PC-9 (cell line): ENCODE data around the gene MYBPC3. TPM values are rescaled to one million over a fixed set of nuclear protein-coding genes. Genes with fewer than 3 reads are reported as not detected.

Source experiments
- BruUV-seq: library from RNA; stranded (reverse); fragments of 400-500 nt; replicated peaks from 2 replicates; lab custom pipeline; 2021; lab: Mats Ljungman, UMichigan
- CTCF ChIA-PET: fragments of 300-600 bp; sonication (Branson Sonifier 250); formaldehyde crosslinking; loops from one replicate; lab custom pipeline; 2022; ENCODE audit warnings: antibody characterized with exemption; lab: Charles Lee
- POLR2A ChIA-PET: fragments of 300-600 bp; sonication (Branson Sonifier 250); formaldehyde crosslinking; loops from one replicate; lab custom pipeline; 2022; ENCODE audit warnings: antibody characterized with exemption; ENCODE audit not compliant: unreplicated experiment; lab: Charles Lee
- DNase-seq, 2 experiments: peaks; one replicate each; pipeline versions ENCODE4 v3.0.0 to v3.0.0-alpha.2; 2015 to 2022; ENCODE audit warnings: mixed read lengths in 1 of 2
- H2AFZ ChIP-seq: fragments of 200-600 bp; sonication (generic); 2 replicates; pipeline ENCODE4 v1.8.1; 2017; ENCODE audit warnings: antibody characterized with exemption
- H3F3A ChIP-seq: fragments of 200-600 bp; sonication (generic); 2 replicates; pipeline ENCODE4 v1.8.1; 2017; ENCODE audit warnings: antibody characterized with exemption, mild to moderate bottlenecking, low read depth; ENCODE audit not compliant: insufficient read depth
- H3K27ac ChIP-seq: fragments of 200-600 bp; sonication (generic); 2 replicates; pipeline ENCODE4 v1.6.1; 2016; ENCODE audit warnings: mixed run types
- H3K27me3 ChIP-seq: fragments of 200-600 bp; sonication (generic); 2 replicates; pipeline ENCODE4 v1.6.1; 2016; ENCODE audit warnings: low read depth, mixed run types; ENCODE audit not compliant: insufficient read depth
- H3K36me3 ChIP-seq: fragments of 200-600 bp; sonication (generic); 2 replicates; pipeline ENCODE4 v1.6.1; 2016; ENCODE audit warnings: low read depth, mixed run types
- H3K4me1 ChIP-seq: fragments of 200-600 bp; sonication (generic); replicated peaks from 2 replicates; pipeline ENCODE4 v1.6.1; 2016; ENCODE audit warnings: mixed run types; ENCODE audit not compliant: insufficient read depth
- H3K4me2 ChIP-seq: fragments of 200-600 bp; sonication (generic); 2 replicates; pipeline ENCODE4 v1.6.1; 2017; ENCODE audit warnings: mixed run types
- H3K4me3 ChIP-seq: fragments of 200-600 bp; sonication (generic); 2 replicates; pipeline ENCODE4 v1.6.1; 2016; ENCODE audit warnings: mixed run types
- H3K79me2 ChIP-seq: fragments of 200-600 bp; sonication (generic); 2 replicates; pipeline ENCODE4 v1.6.1; 2017; ENCODE audit warnings: low read depth, mixed run types
- H3K9me2 ChIP-seq: fragments of 200-600 bp; sonication (generic); 2 replicates; pipeline ENCODE4 v1.8.1; 2017; ENCODE audit warnings: mild to moderate bottlenecking; ENCODE audit not compliant: insufficient read depth
- H3K9me3 ChIP-seq: fragments of 200-600 bp; sonication (generic); 2 replicates; pipeline ENCODE4 v1.8.1; 2016; ENCODE audit warnings: low read depth; ENCODE audit not compliant: insufficient read depth
- H4K20me1 ChIP-seq: fragments of 200-600 bp; sonication (generic); 2 replicates; pipeline ENCODE4 v1.8.1; 2017; ENCODE audit not compliant: insufficient read depth
- EZH2 ChIP-seq: fragments of 200-600 bp; sonication (generic); IDR thresholded peaks from 2 replicates; pipeline ENCODE4 v1.8.0; 2017; ENCODE audit warnings: antibody characterized with exemption, low read depth
- intact Hi-C: fragments of 100-400 bp; cut with micrococcal nuclease; formaldehyde crosslinking; loops from one replicate; pipeline ENCODE4 v1.10.0; 2022; ENCODE audit not compliant: unreplicated experiment
- total RNA-seq: library from RNA; stranded (reverse); gene quantifications from 2 replicates; pipeline ENCODE4 v1.2.3, GENCODE V29; 2021
- TF ChIP-seq, protein P1 (sequence below): fragments of 200-600 bp; sonication (generic); conservative IDR thresholded peaks from 2 replicates; pipeline ENCODE4 v1.6.1; 2017; ENCODE audit warnings: mixed run types, antibody characterized with exemption, mild to moderate bottlenecking, moderate library complexity

Gene MYBPC3
- total RNA-seq, 1 experiment from 2014 or later, result not detected

DNA sequence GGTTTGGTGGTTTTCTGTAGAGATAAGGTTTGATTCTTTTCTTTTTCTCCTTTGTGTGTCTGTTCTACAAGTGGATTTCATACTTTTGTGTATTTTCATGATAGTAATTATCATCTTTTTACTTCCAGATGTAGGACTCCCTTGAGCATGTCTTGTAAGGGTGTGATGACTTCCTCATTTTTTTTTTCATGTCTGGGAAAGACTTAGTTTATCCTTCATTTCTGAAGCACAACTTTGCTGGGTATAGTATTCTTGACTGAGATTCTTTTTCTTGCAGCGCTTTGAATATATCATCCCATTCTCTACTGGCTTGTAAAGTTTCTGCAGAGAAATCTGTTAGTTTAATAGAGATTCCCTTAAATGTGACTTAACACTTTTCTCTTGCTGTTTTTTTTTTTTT lies 49.6 kb downstream of the MYBPC3 start:
- Histone ChIP-seq H4K20me1 (no peaks in the 10 kb centered on the region), H3K79me2 (no peaks in the 10 kb centered on the region), H3K4me1 (no peaks in the 10 kb centered on the region), H3F3A (0 out of 2 replicates have a peak, but pooled peaks cover 4% of the 10 kb centered on the region), H3K9me2 (no peaks in the 10 kb centered on the region), H3K27me3 (no peaks in the 10 kb centered on the region), H3K9me3 (no peaks in the 10 kb centered on the region), H3K27ac (no peak overlapping the region), H3K4me2 (no peak overlapping the region), H3K36me3 (peaks cover 43% of the 10 kb centered on the region), H2AFZ (no peak overlapping the region), H3K4me3 (no peak overlapping the region)
- BruUV-seq, result no TSS peak
- ChIA-PET POLR2A (no interaction called here), CTCF (no interaction called here)
- TF ChIP-seq EZH2, result no peak
- TF ChIP-seq, protein P1, sequence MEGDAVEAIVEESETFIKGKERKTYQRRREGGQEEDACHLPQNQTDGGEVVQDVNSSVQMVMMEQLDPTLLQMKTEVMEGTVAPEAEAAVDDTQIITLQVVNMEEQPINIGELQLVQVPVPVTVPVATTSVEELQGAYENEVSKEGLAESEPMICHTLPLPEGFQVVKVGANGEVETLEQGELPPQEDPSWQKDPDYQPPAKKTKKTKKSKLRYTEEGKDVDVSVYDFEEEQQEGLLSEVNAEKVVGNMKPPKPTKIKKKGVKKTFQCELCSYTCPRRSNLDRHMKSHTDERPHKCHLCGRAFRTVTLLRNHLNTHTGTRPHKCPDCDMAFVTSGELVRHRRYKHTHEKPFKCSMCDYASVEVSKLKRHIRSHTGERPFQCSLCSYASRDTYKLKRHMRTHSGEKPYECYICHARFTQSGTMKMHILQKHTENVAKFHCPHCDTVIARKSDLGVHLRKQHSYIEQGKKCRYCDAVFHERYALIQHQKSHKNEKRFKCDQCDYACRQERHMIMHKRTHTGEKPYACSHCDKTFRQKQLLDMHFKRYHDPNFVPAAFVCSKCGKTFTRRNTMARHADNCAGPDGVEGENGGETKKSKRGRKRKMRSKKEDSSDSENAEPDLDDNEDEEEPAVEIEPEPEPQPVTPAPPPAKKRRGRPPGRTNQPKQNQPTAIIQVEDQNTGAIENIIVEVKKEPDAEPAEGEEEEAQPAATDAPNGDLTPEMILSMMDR, result no peak
- DNase-seq, result no peak
- intact Hi-C loops, result no loop called here

- H3K4me2 ChIP-seq, result no peak overlapping the region
- TF ChIP-seq, protein P1, result no peak
- no peak for TF ChIP-seq EZH2
- BruUV-seq, result no TSS peak
- peaks cover 43% of the 10 kb centered on the region for H3K36me3 ChIP-seq
- peaks cover 9% of the 10 kb centered on the region; the same call in 1 of the 2 replicates for H3F3A ChIP-seq
- DNase-seq, result no peak
- ChIA-PET CTCF (no interaction called here), POLR2A (no interaction called here)
- intact Hi-C loops, result no loop called here
- H3K9me2 ChIP-seq, result no peaks in the 10 kb centered on the region
- H3K4me3 ChIP-seq, result no peak overlapping the region
- no peaks in the 10 kb centered on the region for H3K4me1 ChIP-seq
- H3K79me2 ChIP-seq, result no peaks in the 10 kb centered on the region
- H3K9me3 ChIP-seq, result no peaks in the 10 kb centered on the region
- no peak overlapping the region for H2AFZ ChIP-seq
- no peaks in the 10 kb centered on the region for H4K20me1 ChIP-seq
- H3K27ac ChIP-seq, result no peak overlapping the region
- no peaks in the 10 kb centered on the region for H3K27me3 ChIP-seq
Measured at GRCh38 chr11:47299078-47299477, 53.4 kb downstream of the MYBPC3 start.

DNA sequence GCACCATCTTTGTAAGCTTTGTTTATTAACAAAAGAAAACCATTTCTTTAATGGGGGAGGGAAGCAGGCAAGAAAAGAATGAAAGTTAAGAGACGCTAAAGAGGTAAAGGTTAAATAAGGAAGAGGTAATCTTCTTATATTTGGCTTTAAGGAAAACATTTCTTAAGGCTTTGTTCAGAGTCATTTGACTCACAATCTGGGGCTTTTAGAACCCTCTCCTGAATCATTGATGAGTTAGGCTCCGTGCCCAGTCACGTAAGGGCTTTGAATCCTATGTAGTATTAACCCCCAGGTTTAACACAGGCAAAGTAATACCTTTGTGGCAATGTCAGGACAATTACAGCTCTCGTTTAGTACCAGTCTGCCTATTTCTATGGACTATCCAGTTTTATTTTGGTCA lies 56.5 kb downstream of the MYBPC3 start:
- Histone ChIP-seq H3K36me3 (peaks cover 28% of the 10 kb centered on the region), H3K9me2 (no peaks in the 10 kb centered on the region), H2AFZ (no peak overlapping the region), H3K4me3 (no peak overlapping the region), H3K27ac (no peak overlapping the region), H3K27me3 (no peaks in the 10 kb centered on the region), H4K20me1 (no peaks in the 10 kb centered on the region), H3K79me2 (no peaks in the 10 kb centered on the region), H3K4me1 (no peaks in the 10 kb centered on the region), H3K4me2 (no peak overlapping the region), H3F3A (peaks cover 9% of the 10 kb centered on the region; the same call in 1 of the 2 replicates), H3K9me3 (no peaks in the 10 kb centered on the region)
- BruUV-seq, result no TSS peak
- TF ChIP-seq EZH2, result no peak
- TF ChIP-seq, protein P1, result no peak
- no peak for DNase-seq
- ChIA-PET POLR2A (no interaction called here), CTCF (interaction anchor here (0.7 kb wide), 1 partner anchor 59 kb away, joined by 3 read pairs; no protein-coding TSS in a partner anchor)
- intact Hi-C loops, result no loop called here
